Gastroesophageal sphincter (tissue), 3 donors: ENCODE measurements around the gene PBX3.

ENCODE experiments used
- CTCF ChIP-seq, 4 experiments: fragments of 200-600 bp in 2 of 4; fragments of 450-650 bp in 2 of 4; sonication (generic) in 1 of 4; IDR thresholded peaks; one replicate each; pipeline ENCODE4 v1.5.1; 2017 to 2019; ENCODE audit warnings: antibody characterized with exemption in 4 of 4, mild to moderate bottlenecking in 2 of 4, moderate library complexity in 2 of 4
- EP300 ChIP-seq: sonication (generic); formaldehyde crosslinking; IDR thresholded peaks from one replicate; pipeline ENCODE4 v1.6.1; 2017; ENCODE audit warnings: antibody characterized with exemption, mild to moderate bottlenecking
- POLR2A ChIP-seq, 2 donors: fragments of 450-650 bp; IDR thresholded peaks; one replicate each; pipeline ENCODE4 v1.6.1; 2017; ENCODE audit warnings: antibody characterized with exemption in 2 of 2, mild to moderate bottlenecking in 2 of 2, moderate library complexity in 1 of 2
- POLR2AphosphoS5 ChIP-seq: sonication (generic); formaldehyde crosslinking; IDR thresholded peaks from one replicate; pipeline ENCODE4 v1.6.1; 2017; ENCODE audit warnings: antibody characterized with exemption

- no peak for TF ChIP-seq CTCF (IDR thresholded peaks at IDR 0.05)
- TF ChIP-seq POLR2A (IDR thresholded peaks at IDR 0.05) = no peak
- TF ChIP-seq POLR2AphosphoS5 = no peak
- TF ChIP-seq EP300 = no peak
These were observed 175.7 kb downstream of the PBX3 start for GRCh38 chr9:125922854-125923253.
